Activated CD8-positive, alpha-beta T cell treated with anti-CD3 and anti-CD28 coated beads for 36 hours (primary cell): ENCODE data around the gene SORCS2. TPM values are rescaled to one million over a fixed set of nuclear protein-coding genes. Genes with fewer than 3 reads are reported as not detected.

Experiments used
- ATAC-seq: fragments of 200-7000 bp; cut with Tn5 transposase; one replicate; pipeline ENCODE4 v1.10.0; 2021; ENCODE audit warnings: mild to moderate bottlenecking, moderate library complexity
- CTCF ChIA-PET: fragments of 350-600 bp; sonication (Branson Sonifier 250); formaldehyde crosslinking; loops from one replicate; lab custom pipeline; 2021; ENCODE audit warnings: antibody characterized with exemption; lab: Charles Lee
- POLR2A ChIA-PET: fragments of 350-600 bp; sonication (Branson Sonifier 250); formaldehyde crosslinking; loops from one replicate; lab custom pipeline; 2021; ENCODE audit warnings: antibody characterized with exemption; lab: Charles Lee
- DNase-seq: peaks from one replicate; pipeline ENCODE4 v3.0.0-alpha.2; 2020
- H3K27ac Mint-ChIP-seq: one replicate; pipeline ENCODE4 v1.8.0; 2021; ENCODE audit warnings: mild to moderate bottlenecking, mixed read lengths
- H3K27me3 Mint-ChIP-seq: one replicate; pipeline ENCODE4 v1.8.0; 2021; ENCODE audit warnings: mixed read lengths
- H3K36me3 Mint-ChIP-seq: one replicate; pipeline ENCODE4 v1.8.0; 2021; ENCODE audit warnings: low read depth, mixed read lengths
- H3K4me1 Mint-ChIP-seq: one replicate; pipeline ENCODE4 v1.8.0; 2021; ENCODE audit warnings: low read depth, mixed read lengths
- H3K4me3 Mint-ChIP-seq: one replicate; pipeline ENCODE4 v1.8.0; 2021; ENCODE audit warnings: mild to moderate bottlenecking, moderate library complexity, mixed read lengths
- H3K9me3 Mint-ChIP-seq: one replicate; pipeline ENCODE4 v1.8.0; 2021; ENCODE audit warnings: mixed read lengths
- intact Hi-C: fragments of 100-400 bp; cut with micrococcal nuclease; formaldehyde crosslinking; loops from one replicate; pipeline ENCODE4 v1.10.0; 2022
- total RNA-seq, 2 experiments: library from RNA; stranded (reverse); gene quantifications; one replicate each; pipeline ENCODE4 v1.2.3, GENCODE V29; 2021
- TF ChIP-seq, protein P1 (sequence below): fragments of 200-600 bp; IDR thresholded peaks from one replicate; pipeline ENCODE4 v1.8.0; 2022; ENCODE audit warnings: antibody characterized with exemption, mild to moderate bottlenecking

The SORCS2 gene
- total RNA-seq, 2 experiments from 2014 or later: 0.05 TPM; not detected in 1

DNA sequence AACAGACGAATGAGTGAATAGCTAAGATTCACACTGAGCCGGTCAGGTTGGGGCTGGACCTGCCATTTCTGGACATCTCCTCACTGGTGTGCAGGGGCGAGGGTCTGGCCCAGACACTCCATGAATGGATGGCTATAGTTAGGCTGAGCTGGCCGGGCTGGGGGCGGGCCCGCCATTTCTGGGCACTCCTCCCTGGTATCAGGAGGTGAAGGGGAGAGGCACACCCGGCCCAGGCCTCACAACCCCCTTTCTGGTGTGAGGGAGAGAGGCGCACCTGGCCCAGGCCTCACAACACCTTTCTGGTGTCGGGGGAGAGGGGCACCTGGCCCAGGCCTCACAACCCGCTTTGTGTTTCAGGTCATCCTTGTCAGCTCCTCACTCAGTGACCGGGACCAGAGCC is 445.6 kb downstream of the SORCS2 start:
- no peak for DNase-seq
- intact Hi-C loops: no loop called here
- Mint-ChIP-seq H3K4me3 (no peak overlapping the region), H3K36me3 (no peaks in the 10 kb centered on the region), H3K27ac (no peak overlapping the region), H3K9me3 (no peaks in the 10 kb centered on the region), H3K27me3 (peaks cover 2% of the 10 kb centered on the region), H3K4me1 (no peaks in the 10 kb centered on the region)
- ChIA-PET POLR2A (no interaction called here), CTCF (no interaction called here)
- no peak for ATAC-seq
- TF ChIP-seq, protein P1, sequence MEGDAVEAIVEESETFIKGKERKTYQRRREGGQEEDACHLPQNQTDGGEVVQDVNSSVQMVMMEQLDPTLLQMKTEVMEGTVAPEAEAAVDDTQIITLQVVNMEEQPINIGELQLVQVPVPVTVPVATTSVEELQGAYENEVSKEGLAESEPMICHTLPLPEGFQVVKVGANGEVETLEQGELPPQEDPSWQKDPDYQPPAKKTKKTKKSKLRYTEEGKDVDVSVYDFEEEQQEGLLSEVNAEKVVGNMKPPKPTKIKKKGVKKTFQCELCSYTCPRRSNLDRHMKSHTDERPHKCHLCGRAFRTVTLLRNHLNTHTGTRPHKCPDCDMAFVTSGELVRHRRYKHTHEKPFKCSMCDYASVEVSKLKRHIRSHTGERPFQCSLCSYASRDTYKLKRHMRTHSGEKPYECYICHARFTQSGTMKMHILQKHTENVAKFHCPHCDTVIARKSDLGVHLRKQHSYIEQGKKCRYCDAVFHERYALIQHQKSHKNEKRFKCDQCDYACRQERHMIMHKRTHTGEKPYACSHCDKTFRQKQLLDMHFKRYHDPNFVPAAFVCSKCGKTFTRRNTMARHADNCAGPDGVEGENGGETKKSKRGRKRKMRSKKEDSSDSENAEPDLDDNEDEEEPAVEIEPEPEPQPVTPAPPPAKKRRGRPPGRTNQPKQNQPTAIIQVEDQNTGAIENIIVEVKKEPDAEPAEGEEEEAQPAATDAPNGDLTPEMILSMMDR: no peak

DNA sequence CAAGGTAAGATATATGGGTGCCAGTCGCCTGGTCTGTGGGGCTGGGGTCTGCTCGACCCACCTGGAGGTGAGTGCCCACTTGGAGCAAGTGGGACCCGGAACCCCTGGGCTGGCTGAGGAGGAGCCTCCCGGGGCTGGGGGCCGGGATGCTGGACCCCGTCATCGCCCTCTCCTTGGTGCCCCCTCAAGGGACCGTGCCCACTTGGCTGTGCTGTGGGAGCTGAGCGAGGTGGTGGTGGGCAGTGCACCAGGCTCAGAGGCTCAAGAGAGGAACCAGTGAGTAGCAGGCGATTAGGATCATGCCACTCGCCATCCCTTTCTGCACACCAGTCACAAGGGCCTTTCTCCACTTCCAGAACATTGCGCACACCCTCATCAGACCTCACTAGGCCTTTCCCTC is 446.2 kb downstream of the SORCS2 start:
- ChIA-PET CTCF (no interaction called here), POLR2A (no interaction called here)
- Mint-ChIP-seq H3K9me3 (no peaks in the 10 kb centered on the region), H3K27me3 (peaks cover 2% of the 10 kb centered on the region), H3K4me1 (no peaks in the 10 kb centered on the region), H3K36me3 (no peaks in the 10 kb centered on the region), H3K27ac (no peak overlapping the region), H3K4me3 (no peak overlapping the region)
- TF ChIP-seq, protein P1: no peak
- intact Hi-C loops: no loop called here
- DNase-seq: no peak
- ATAC-seq: no peak

DNA sequence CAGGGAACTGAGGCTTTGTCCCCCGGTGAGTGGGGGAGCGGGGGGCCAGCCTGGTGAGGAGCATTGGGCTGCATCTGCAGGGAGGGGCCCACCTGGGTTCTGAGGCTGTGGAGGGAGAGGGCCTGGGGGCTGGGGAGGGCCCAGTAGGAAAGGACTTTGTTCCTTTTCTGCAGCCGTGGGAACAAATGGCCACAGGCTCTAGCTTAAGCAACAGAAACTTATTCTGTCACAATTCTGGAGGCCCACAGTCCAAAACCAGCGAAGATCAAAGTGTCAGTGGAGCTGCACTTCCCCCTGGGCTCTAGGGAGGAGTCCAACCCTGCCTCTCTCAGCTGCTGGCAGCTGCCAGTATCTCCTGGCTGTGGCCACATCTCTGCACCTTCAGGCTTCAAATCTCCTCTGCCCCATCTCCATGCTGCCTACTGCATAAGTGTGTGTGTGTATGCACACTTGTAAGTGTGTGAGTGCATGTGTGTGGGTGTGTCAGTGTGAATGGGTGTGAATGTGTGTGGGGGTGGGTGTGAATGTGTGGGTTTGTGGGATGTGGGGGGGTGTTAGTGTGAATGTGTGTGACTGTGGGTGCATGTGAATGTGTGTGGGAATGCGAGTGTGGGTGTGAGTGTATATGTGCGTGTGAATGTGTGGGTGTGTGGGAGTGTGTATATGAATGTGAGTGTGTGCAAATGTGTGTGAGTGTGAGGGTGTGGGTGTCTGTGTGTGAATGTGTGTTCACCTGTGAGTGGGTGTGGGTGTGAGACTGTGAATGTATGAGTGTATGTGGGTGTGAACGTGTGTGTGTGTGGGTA is 446.8 kb downstream of the SORCS2 start:
- POLR2A ChIA-PET: no interaction called here
- TF ChIP-seq, protein P1: no peak
- no peaks in the 10 kb centered on the region for H3K9me3 Mint-ChIP-seq
- no peak overlapping the region for H3K27ac Mint-ChIP-seq
- no peak for ATAC-seq
- CTCF ChIA-PET: no interaction called here
- intact Hi-C loops: no loop called here
- no peak for DNase-seq
- peaks cover 2% of the 10 kb centered on the region for H3K27me3 Mint-ChIP-seq
- no peaks in the 10 kb centered on the region for H3K4me1 Mint-ChIP-seq
- no peaks in the 10 kb centered on the region for H3K36me3 Mint-ChIP-seq
- H3K4me3 Mint-ChIP-seq: no peak overlapping the region

DNA sequence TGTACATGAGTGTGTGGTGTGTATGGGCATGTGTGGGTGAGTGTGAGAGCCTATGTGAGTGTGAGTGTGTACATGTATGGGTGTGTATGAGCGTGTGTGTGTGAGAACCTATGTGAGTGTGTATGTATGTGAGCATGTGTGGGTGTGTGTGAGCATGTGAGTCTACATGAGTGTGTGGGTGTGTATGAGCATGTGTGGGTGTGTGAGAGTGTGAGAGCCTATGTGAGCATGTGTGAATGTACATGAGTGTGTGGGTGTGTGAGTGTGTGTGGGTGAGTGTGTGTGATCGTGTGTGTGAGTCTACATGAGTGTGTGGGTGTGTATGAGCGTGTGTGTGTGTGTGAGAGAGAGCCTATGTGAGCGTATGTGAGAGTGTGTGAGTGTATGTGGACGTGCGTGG is 447.8 kb downstream of the SORCS2 start:
- no peak overlapping the region for H3K4me3 Mint-ChIP-seq
- DNase-seq (no peak), ATAC-seq (no peak)
- TF ChIP-seq, protein P1: no peak
- H3K36me3 Mint-ChIP-seq: no peaks in the 10 kb centered on the region
- POLR2A ChIA-PET: no interaction called here
- no peaks in the 10 kb centered on the region for H3K9me3 Mint-ChIP-seq
- no peak overlapping the region for H3K27ac Mint-ChIP-seq
- no peaks in the 10 kb centered on the region for H3K4me1 Mint-ChIP-seq
- CTCF ChIA-PET: no interaction called here
- intact Hi-C loops: no loop called here
- peaks cover 4% of the 10 kb centered on the region for H3K27me3 Mint-ChIP-seq

DNA sequence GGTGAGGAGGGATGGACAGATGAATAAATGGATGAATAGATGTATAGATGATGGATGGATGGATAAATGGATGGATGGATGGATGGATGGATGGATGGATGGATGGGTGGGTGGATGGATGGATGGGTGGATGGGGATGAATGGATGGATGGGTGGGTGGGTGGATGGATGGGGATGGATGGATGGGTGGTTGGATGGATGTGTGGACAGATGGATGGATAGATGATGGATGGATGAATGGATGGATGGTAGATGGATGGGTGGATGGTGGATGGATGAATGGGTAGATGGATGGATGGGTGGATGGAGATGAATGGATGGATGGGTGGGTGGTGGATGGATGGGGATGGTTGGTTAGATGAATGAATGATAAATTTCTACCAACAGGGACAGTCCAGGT is 449.4 kb downstream of the SORCS2 start:
- intact Hi-C loops: no loop called here
- CTCF ChIA-PET: no interaction called here

More for the DNA sequence above, 449.4 kb downstream of the SORCS2 start:
- H3K27ac Mint-ChIP-seq: no peak overlapping the region
- H3K4me3 Mint-ChIP-seq: no peak overlapping the region
- no peaks in the 10 kb centered on the region for H3K36me3 Mint-ChIP-seq
- no peak for DNase-seq
- H3K9me3 Mint-ChIP-seq: no peaks in the 10 kb centered on the region
- H3K27me3 Mint-ChIP-seq: peaks cover 4% of the 10 kb centered on the region
- POLR2A ChIA-PET: no interaction called here
- no peak for ATAC-seq
- H3K4me1 Mint-ChIP-seq: peaks cover 4% of the 10 kb centered on the region
- TF ChIP-seq, protein P1: no peak
